ENCODE data around the gene OR4N5.

DNA sequence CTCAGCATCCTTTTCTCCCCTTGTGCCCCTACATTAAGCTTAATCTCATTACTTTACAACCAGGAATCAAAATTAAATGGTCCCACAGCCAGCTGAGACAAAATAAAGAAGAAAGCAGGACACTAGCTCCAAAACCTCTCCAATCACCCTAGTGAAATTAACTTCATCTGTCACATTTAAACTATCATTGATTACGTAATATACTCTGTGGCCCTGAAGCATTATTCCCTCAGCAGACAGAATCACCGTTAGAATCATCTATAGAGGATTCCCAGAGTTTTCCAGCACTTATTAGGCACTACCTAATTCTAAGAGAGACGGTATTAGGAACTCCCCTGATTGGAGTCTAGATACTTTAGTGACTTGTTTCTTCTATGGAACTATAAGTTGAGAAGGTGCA is 28.2 kb upstream of the OR4N5 start, which contains the start of gene OR4K17:
- TF ChIP-seq POLR2A (IDR thresholded peaks at IDR 0.05; ENCODE audit: low read length): no peak
- TF ChIP-seq GATA1 (IDR thresholded peaks at IDR 0.05; ENCODE audit: low read depth, low read length): no peak

All from erythroblast (primary cell).